Loucy (cell line): Measurements from ENCODE around the gene MANF.

Source experiments
- H2AFZ ChIP-seq: fragments of 200-600 bp; sonication (generic); 2 replicates; pipeline ENCODE4 v1.6.0; 2016; ENCODE audit warnings: antibody characterized with exemption, mild to moderate bottlenecking, low read length, moderate library complexity
- H3F3A ChIP-seq: fragments of 200-600 bp; 2 replicates; pipeline ENCODE4 v1.6.0; 2016; ENCODE audit warnings: antibody characterized with exemption, low read depth, mild to moderate bottlenecking
- H3K27me3 ChIP-seq: fragments of 200-600 bp; sonication (generic); 2 replicates; pipeline ENCODE4 v1.6.1; 2014; ENCODE audit warnings: low read length, mild to moderate bottlenecking; ENCODE audit not compliant: insufficient read depth, poor library complexity, severe bottlenecking
- H3K36me3 ChIP-seq: fragments of 200-600 bp; sonication (generic); 2 replicates; pipeline ENCODE4 v1.6.1; 2016; ENCODE audit warnings: low read length; ENCODE audit not compliant: insufficient read depth
- H3K4me1 ChIP-seq: fragments of 200-600 bp; sonication (generic); 2 replicates; pipeline ENCODE4 v1.5.1; 2014; ENCODE audit warnings: low read length, mild to moderate bottlenecking; ENCODE audit not compliant: insufficient read depth, poor library complexity, severe bottlenecking
- H3K4me2 ChIP-seq: fragments of 200-600 bp; sonication (generic); 2 replicates; pipeline ENCODE4 v1.6.0; 2014; ENCODE audit warnings: antibody characterized with exemption, low read length, low read depth, mild to moderate bottlenecking; ENCODE audit not compliant: poor library complexity, severe bottlenecking
- H3K4me3 ChIP-seq: fragments of 200-600 bp; sonication (generic); 2 replicates; pipeline ENCODE4 v1.5.1; 2014; ENCODE audit warnings: low read length, mild to moderate bottlenecking, mixed read lengths; ENCODE audit not compliant: poor library complexity, severe bottlenecking
- H3K79me2 ChIP-seq: fragments of 200-600 bp; sonication (generic); 2 replicates; pipeline ENCODE4 v1.6.1; 2014; ENCODE audit warnings: low read length; ENCODE audit not compliant: insufficient read depth
- H3K9ac ChIP-seq: fragments of 200-600 bp; sonication (generic); 2 replicates; pipeline ENCODE4 v1.6.0; 2014; ENCODE audit warnings: mild to moderate bottlenecking, low read depth, low read length, moderate library complexity; ENCODE audit not compliant: poor library complexity, severe bottlenecking
- H3K9me2 ChIP-seq: fragments of 200-600 bp; sonication (generic); replicated peaks from 2 replicates; pipeline ENCODE4 v1.6.1; 2016; ENCODE audit warnings: low read depth, low read length, mixed read lengths
- H3K9me3 ChIP-seq: fragments of 200-600 bp; sonication (generic); 2 replicates; pipeline ENCODE4 v1.6.1; 2014; ENCODE audit warnings: mild to moderate bottlenecking, antibody characterized with exemption, low read length, low read depth; ENCODE audit not compliant: insufficient read depth
- H4K20me1 ChIP-seq: fragments of 200-600 bp; sonication (generic); 2 replicates; pipeline ENCODE4 v1.6.0; 2014; ENCODE audit warnings: antibody characterized with exemption, low read length, mild to moderate bottlenecking; ENCODE audit not compliant: insufficient read depth, poor library complexity, severe bottlenecking
- CTCF ChIP-seq: fragments of 200-600 bp; sonication (generic); conservative IDR thresholded peaks from 2 replicates; pipeline ENCODE4 v1.5.1; 2014; ENCODE audit warnings: mild to moderate bottlenecking, antibody characterized with exemption, low read length
- EZH2phosphoT487 ChIP-seq: fragments of 200-600 bp; IDR thresholded peaks from 2 replicates; pipeline ENCODE4 v1.6.1; 2018; ENCODE audit warnings: antibody characterized with exemption, mild to moderate bottlenecking, moderate library complexity, borderline replicate concordance

Gene MANF

GRCh38 chr3:51357856-51358255, 27.2 kb upstream of the MANF start:
- H3K36me3 ChIP-seq, result no peaks in the 10 kb centered on the region

GRCh38 chr3:51358981-51359380, 26.1 kb upstream of the MANF start:
- H3K9ac ChIP-seq, result no peak overlapping the region
- no peaks in the 10 kb centered on the region for H3K79me2 ChIP-seq
- no peaks in the 10 kb centered on the region for H3K9me3 ChIP-seq
- no peak overlapping the region for H3K4me2 ChIP-seq
- H2AFZ ChIP-seq, result no peak overlapping the region
- TF ChIP-seq CTCF (no peak), EZH2phosphoT487 (no peak)
- H3K9me2 ChIP-seq, result no peaks in the 10 kb centered on the region
- H3K27me3 ChIP-seq, result no peaks in the 10 kb centered on the region
- no peaks in the 10 kb centered on the region for H3K36me3 ChIP-seq
- no peaks in the 10 kb centered on the region for H3F3A ChIP-seq
- H3K4me1 ChIP-seq, result no peaks in the 10 kb centered on the region
- no peak overlapping the region for H3K4me3 ChIP-seq
- H4K20me1 ChIP-seq, result no peaks in the 10 kb centered on the region

More at GRCh38 chr3:51357856-51358255, 27.2 kb upstream of the MANF start:
- Histone ChIP-seq H3F3A (no peaks in the 10 kb centered on the region), H4K20me1 (no peaks in the 10 kb centered on the region), H3K79me2 (no peaks in the 10 kb centered on the region), H3K27me3 (no peaks in the 10 kb centered on the region), H3K9me3 (no peaks in the 10 kb centered on the region), H3K9me2 (no peaks in the 10 kb centered on the region), H3K9ac (no peak overlapping the region), H3K4me3 (no peak overlapping the region), H3K4me1 (no peaks in the 10 kb centered on the region), H2AFZ (no peak overlapping the region), H3K4me2 (no peak overlapping the region)
- TF ChIP-seq EZH2phosphoT487 (no peak), CTCF (no peak)

- Histone ChIP-seq H3K79me2 (no peaks in the 10 kb centered on the region), H2AFZ (no peak overlapping the region), H3K9ac (no peak overlapping the region), H3F3A (no peaks in the 10 kb centered on the region), H3K9me3 (no peaks in the 10 kb centered on the region), H3K4me1 (no peaks in the 10 kb centered on the region), H3K27me3 (no peaks in the 10 kb centered on the region), H3K4me3 (no peak overlapping the region), H4K20me1 (no peaks in the 10 kb centered on the region), H3K4me2 (no peak overlapping the region), H3K9me2 (no peaks in the 10 kb centered on the region), H3K36me3 (no peaks in the 10 kb centered on the region)
- TF ChIP-seq EZH2phosphoT487 (no peak), CTCF (no peak)
Measured at GRCh38 chr3:51360806-51361205, 24.3 kb upstream of the MANF start.
